A549 treated with RU486 at 1 μM for 4 hours (cell line): ENCODE results near the gene CCDC86. TPM values are rescaled to one million over a fixed set of nuclear protein-coding genes. Genes with fewer than 3 reads are reported as not detected.

ENCODE experiments used
- total RNA-seq: library from RNA; stranded (reverse); fragments of 200-300 nt; extraction: Qiagen RNA extraction; gene quantifications from 5 replicates; pipeline ENCODE4 v1.2.3, GENCODE V29; 2022; ENCODE audit warnings: low read depth

Gene CCDC86
- total RNA-seq: 84.9 to 115 TPM (median 101 TPM) in 5 replicates

GRCh38 chr11:60841797-60842667, at the start of gene CCDC86:
TSS of gene CCDC86 (plus strand) at chr11:60842113. CDS start at chr11:60842125, 12 bp downstream.

DNA sequence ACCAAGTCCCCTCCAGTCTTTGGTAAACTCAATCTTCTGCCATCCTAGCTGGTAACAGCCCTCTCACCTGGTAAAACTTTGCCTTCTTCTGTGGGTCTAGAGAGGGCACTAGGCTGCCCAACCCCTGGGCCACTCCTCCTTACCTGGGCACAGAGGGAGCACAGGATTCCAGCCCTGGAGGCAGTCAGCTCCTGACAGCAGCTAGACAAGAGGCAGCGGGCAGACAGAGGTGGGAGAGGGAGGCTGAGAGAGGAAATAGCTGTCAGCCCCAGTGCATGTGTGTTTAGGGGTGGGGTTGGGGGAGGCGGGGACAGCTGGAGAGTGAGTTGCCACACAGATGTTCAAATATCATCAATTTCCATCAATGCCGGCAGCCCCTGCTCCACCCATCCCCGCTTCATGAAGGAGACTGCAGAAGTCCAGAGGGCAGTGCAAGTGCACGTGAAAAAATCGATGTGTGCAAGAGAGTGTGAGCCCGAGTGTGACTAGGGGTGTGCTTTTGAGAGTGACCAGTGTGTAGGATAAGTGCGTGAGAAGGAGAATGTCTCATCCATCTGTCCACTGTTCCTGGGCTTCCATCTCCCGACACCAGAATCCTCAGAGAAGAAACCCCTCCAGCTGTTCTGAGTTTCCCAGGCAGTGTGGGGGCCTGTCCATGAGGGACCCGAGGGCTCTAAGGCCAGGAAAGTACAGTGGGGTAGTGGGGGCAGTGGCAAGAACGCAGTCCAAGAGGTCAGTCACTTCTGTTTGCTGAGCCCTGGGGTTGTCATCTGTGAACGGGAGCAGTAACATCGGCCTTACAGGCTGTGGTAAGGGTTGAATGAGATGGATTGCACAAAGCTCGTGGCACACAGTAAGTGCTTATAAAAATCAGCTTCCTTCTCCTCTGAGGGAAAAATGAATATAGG, 14.1 kb downstream of the CCDC86 start, which contains the start of gene PTGDR2:
Gene PTGDR2 (minus strand): TSS at position 225 of the 908 bp plus-strand sequence. CDS start 2,228 bp downstream, outside the sequence.

DNA sequence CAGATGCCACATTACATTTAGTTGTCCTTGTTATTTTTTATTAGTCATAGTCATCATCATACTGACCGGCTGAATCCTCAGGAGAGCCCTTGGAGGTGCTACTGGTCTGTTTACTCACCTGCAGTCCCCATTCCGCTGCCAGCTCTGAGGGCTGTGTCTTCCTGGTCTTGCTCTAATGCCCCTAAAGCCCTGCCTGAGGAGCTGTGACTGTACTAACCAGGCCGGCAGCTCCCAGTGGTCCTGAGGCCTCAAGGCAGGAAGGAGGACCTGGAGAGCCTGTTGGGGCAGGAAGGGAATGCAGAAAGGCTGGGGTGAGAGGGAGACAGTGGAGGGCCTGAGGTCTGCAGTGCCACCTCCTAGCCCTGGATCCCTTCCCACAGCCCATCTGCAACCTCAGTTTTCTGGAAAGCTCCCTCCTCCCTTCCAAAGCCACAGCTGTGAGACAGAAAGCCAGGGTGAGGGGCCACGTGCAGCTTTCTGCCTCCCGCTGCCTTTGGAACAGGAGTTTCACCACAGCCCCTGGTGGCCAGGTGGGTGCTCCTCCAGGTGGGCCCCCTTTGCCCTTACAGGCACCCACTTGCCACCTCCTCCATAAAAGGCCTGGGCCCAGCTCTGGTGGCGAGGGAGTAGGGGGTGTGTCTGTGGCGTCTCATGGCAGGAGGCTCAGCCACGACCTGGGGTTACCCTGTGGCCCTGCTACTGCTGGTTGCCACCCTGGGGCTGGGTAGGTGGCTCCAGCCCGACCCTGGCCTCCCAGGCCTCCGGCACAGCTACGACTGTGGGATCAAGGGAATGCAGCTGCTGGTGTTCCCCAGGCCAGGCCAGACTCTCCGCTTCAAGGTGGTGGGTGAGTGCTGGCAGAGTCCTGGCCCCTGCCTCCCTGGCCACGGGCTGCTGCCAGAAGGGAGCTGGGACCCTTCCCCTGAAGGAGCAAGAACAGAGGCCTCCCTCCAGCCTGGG, 25.3 kb downstream of the CCDC86 start, which contains the start of gene ZP1:
Gene ZP1 (plus strand): TSS at position 632 of the 960 bp plus-strand sequence. CDS start 20 bp downstream, at position 652.

Other genes starting within 250 kb of the CCDC86 start
- not detected in 5 replicates for gene MS4A8, start 142.5 kb upstream of the CCDC86 start, total RNA-seq
- not detected in 5 replicates for gene MS4A18, start 117.4 kb upstream of the CCDC86 start, total RNA-seq
- gene MS4A15, start 85.2 kb upstream of the CCDC86 start, total RNA-seq: not detected in 5 replicates
- gene MS4A10, start 56.8 kb upstream of the CCDC86 start, total RNA-seq: not detected in 5 replicates
- gene PTGDR2, start 13.8 kb downstream of the CCDC86 start, total RNA-seq: 0.05 to 0.06 TPM (median 0.06 TPM) in 3 of 5 replicates, not detected in the others
- 0.15 to 0.58 TPM (median 0.21 TPM) in 4 of 5 replicates, not detected in the other for gene ZP1, start 25.4 kb downstream of the CCDC86 start, total RNA-seq
- 159 to 198 TPM (median 187 TPM) in 5 replicates for gene PRPF19, start 64.5 kb downstream of the CCDC86 start, total RNA-seq
- gene TMEM109, start 72.0 kb downstream of the CCDC86 start, total RNA-seq: 93.9 to 131 TPM (median 121 TPM) in 5 replicates
- 103 to 179 TPM (median 165 TPM) in 5 replicates for gene TMEM132A, start 82.3 kb downstream of the CCDC86 start, total RNA-seq
- gene SLC15A3, start 110.1 kb downstream of the CCDC86 start, total RNA-seq: not detected in 5 replicates
- 0.08 to 0.18 TPM (median 0.13 TPM) in 3 of 5 replicates, not detected in the others for gene CD6, start 129.6 kb downstream of the CCDC86 start, total RNA-seq